Immature natural killer cell (primary cell): ENCODE measurements around the gene GALNT1. TPM values are rescaled to one million over a fixed set of nuclear protein-coding genes. Genes with fewer than 3 reads are reported as not detected.
A peak's percentile ranks its signal among the peaks of the same experiment; 100 is the strongest.

Experiments
- DNase-seq, 3 donors: peaks; one replicate each; pipeline ENCODE4 v3.0.0; 2022; ENCODE audit warnings: mixed read lengths in 1 of 3
- H3K27ac Mint-ChIP-seq, 6 donors: one replicate each; pipeline ENCODE4 v1.8.0; 2020; ENCODE audit warnings: mixed read lengths in 6 of 6, mild to moderate bottlenecking in 5 of 6, inconsistent platforms in 4 of 6, moderate library complexity in 3 of 6
- H3K27me3 Mint-ChIP-seq, 3 donors: one replicate each; pipeline ENCODE4 v1.8.0; 2020 to 2021; ENCODE audit warnings: low read depth in 3 of 3, mild to moderate bottlenecking in 3 of 3, mixed read lengths in 3 of 3, moderate library complexity in 3 of 3, inconsistent platforms in 1 of 3
- H3K36me3 Mint-ChIP-seq, 3 donors: one replicate each; pipeline ENCODE4 v1.8.0; 2020; ENCODE audit warnings: mixed read lengths in 3 of 3, inconsistent platforms in 2 of 3, mild to moderate bottlenecking in 2 of 3
- H3K4me1 Mint-ChIP-seq, 2 donors: one replicate each; pipeline ENCODE4 v1.8.0; 2020; ENCODE audit warnings: inconsistent platforms in 2 of 2, mild to moderate bottlenecking in 2 of 2, mixed read lengths in 2 of 2, moderate library complexity in 1 of 2
- H3K4me3 Mint-ChIP-seq, 5 donors: one replicate each; pipeline ENCODE4 v1.8.0; 2020; ENCODE audit warnings: mild to moderate bottlenecking in 5 of 5, mixed read lengths in 5 of 5, inconsistent platforms in 3 of 5, moderate library complexity in 3 of 5
- H3K9me3 Mint-ChIP-seq, 6 donors: one replicate each; pipeline ENCODE4 v1.8.0; 2020; ENCODE audit warnings: mild to moderate bottlenecking in 6 of 6, mixed read lengths in 6 of 6, inconsistent platforms in 4 of 6, moderate library complexity in 3 of 6
- polyA plus RNA-seq, 3 donors: library from polyadenylated mRNA; unstranded; fragments of 300-500 nt; fragmentation: Illumina TruSeq; gene quantifications; one replicate each; pipeline ENCODE4 v1.2.3, GENCODE V29; 2021

GALNT1 gene
- polyA plus RNA-seq, 3 donors from 2014 or later = 28.5 to 112 (median 59.5) TPM

DNA sequence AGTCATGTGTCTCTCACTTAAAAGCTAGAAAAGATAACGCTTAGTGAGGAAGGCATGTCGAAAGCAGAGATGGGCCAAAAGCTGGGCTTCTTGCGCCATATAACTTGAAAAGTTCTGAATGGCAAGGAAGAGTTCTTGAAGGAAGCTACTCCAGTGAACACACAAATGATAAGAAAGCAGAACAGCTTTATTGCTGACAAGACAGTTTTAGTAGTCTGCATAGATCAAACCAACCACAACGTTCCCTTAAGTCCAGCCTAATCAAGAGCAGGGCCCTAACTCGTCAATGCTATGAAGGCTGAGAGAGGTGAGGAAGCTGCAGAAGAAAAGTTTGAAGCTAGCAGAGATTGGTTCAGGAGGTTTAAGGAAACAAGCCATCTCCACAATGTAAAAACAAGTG, 55.7 kb downstream of the GALNT1 start:
- Mint-ChIP-seq H3K36me3 (peaks cover 0 to 5% (median 0%) of the 10 kb centered on the region in 3 donors), H3K27me3 (no peaks in the 10 kb centered on the region), H3K27ac (no peak overlapping the region), H3K4me3 (no peak overlapping the region), H3K9me3 (no peaks in the 10 kb centered on the region), H3K4me1 (peaks cover 7 to 16% of the 10 kb centered on the region in 2 donors)
- DNase-seq = no peak

DNA sequence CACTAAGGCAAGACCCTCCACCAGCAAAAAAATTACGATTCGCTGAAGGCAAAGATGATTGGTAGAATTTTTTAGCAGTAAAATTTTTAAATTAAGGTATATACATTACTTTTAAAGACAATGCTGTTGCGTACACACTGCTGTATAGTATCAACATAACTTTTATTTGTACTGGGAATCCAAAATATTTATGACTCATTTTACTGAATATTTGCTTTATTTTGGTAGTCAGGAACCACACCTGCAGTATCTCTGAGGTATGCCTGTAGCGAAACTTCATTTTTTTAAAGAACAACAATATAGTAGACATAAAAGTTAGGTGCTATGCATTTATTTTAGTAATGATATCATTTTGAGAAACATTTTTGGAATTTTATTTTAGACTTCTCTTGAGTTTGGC, 57.8 kb downstream of the GALNT1 start:
- Mint-ChIP-seq H3K4me3 (no peak overlapping the region), H3K27me3 (peaks cover 0 to 1% (median 1%) of the 10 kb centered on the region in 3 donors), H3K27ac (no peak overlapping the region)

DNA sequence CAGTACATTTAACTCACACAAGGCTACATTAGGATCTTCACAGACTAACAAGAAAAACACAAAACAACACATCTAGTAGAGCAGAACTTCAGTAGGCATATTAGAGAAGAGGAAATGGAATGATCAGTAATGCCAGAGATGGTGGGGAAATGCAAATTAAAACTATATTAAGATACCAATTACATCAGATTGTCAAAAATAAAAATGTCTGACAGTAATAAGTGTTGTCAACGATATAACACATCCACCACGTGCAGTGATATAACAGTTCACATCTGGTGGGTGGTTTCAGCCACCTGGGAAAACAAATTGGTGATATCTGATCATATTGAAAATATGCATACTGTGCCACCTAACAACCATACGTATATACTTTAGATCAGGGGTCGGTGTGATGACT, 59.9 kb downstream of the GALNT1 start:
- peaks cover 5 to 18% of the 10 kb centered on the region in 2 donors for H3K4me1 Mint-ChIP-seq
- no peak overlapping the region for H3K27ac Mint-ChIP-seq
- no peak for DNase-seq
- no peaks in the 10 kb centered on the region for H3K9me3 Mint-ChIP-seq
- peaks cover 0 to 1% (median 1%) of the 10 kb centered on the region in 3 donors for H3K27me3 Mint-ChIP-seq
- H3K4me3 Mint-ChIP-seq = no peak overlapping the region
- H3K36me3 Mint-ChIP-seq = peaks cover 4 to 5% (median 5%) of the 10 kb centered on the region in 3 donors

More for the DNA sequence above, 57.8 kb downstream of the GALNT1 start:
- no peaks in the 10 kb centered on the region for H3K9me3 Mint-ChIP-seq
- H3K36me3 Mint-ChIP-seq = peaks cover 0 to 5% (median 4%) of the 10 kb centered on the region in 3 donors
- H3K4me1 Mint-ChIP-seq = peaks cover 3 to 12% of the 10 kb centered on the region in 2 donors
- DNase-seq = no peak

DNA sequence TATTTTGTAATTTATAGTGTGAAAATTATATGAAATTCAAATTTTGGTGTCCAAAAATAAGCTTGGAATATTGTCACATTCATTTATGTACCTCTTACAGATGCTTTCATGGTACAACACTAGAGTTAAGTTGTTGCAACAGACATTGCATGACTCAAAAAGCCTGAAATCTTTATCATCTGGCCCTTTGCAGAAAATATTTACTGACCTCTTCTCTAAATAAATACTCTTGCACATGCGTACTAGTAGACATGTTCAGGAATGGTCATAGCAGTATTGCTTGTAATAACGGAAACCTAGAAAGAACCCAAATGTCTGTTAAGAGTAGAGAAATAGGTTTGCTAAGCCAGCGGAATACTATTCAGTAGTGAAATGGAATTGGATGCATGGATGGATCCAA, 60.4 kb downstream of the GALNT1 start:
- H3K36me3 Mint-ChIP-seq = peaks cover 4 to 6% (median 5%) of the 10 kb centered on the region in 3 donors
- peaks cover 3 to 22% of the 10 kb centered on the region in 2 donors for H3K4me1 Mint-ChIP-seq
- H3K27me3 Mint-ChIP-seq = peaks cover 0 to 1% (median 1%) of the 10 kb centered on the region in 3 donors
- no peak overlapping the region for H3K4me3 Mint-ChIP-seq
- H3K27ac Mint-ChIP-seq = no peak overlapping the region
- H3K9me3 Mint-ChIP-seq = no peaks in the 10 kb centered on the region
- no peak for DNase-seq

DNA sequence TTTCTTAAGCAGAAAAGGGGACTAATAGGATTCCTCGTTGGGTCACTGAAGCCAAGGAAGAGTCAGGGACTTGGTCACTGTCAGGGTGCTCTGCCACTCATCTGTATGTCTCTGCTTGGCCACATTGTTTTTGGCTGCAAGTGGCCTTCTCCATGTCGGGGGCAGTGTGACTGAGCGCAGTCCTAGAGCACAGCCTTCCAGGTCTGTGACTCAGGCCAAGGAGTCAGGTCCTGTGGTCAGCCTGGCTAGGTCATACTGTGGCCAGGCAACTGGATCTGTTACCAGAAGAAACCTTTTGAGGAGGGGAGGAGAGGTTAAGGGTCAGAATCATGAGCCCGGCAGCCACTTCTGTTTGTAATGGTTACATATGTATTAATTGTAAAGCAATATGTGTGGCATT, 61.3 kb downstream of the GALNT1 start:
- DNase-seq = no peak
- H3K4me3 Mint-ChIP-seq = no peak overlapping the region
- no peaks in the 10 kb centered on the region for H3K9me3 Mint-ChIP-seq
- H3K27ac Mint-ChIP-seq = no peak overlapping the region
- H3K4me1 Mint-ChIP-seq = peaks cover 2 to 25% of the 10 kb centered on the region in 2 donors
- peaks cover 0 to 1% (median 1%) of the 10 kb centered on the region in 3 donors for H3K27me3 Mint-ChIP-seq
- peaks cover 4 to 5% (median 4%) of the 10 kb centered on the region in 3 donors for H3K36me3 Mint-ChIP-seq

DNA sequence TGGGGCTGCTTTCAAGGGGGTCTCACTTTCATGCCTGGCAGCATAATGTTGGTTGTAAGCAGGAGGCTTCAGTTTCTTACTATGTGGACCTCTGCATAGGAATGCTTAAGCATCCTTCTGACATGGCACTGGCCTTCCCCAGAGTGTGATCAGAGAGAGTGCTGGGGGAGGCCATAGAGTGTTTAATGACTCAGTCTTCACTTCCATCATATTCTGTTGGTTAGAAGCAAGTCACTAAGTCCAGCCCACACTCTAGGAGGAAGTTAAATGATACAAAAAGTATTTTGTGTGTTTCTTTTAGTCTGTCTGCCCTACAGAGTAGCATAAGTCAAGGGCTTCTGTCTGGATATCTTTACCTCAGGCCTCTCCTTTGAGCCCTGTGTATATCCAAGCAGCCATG, 64.9 kb downstream of the GALNT1 start:
- Mint-ChIP-seq H3K4me3 (no peak overlapping the region), H3K27me3 (peaks cover 0 to 1% (median 1%) of the 10 kb centered on the region in 3 donors), H3K27ac (no peak overlapping the region), H3K4me1 (peaks cover 2 to 36% of the 10 kb centered on the region in 2 donors), H3K9me3 (no peaks in the 10 kb centered on the region), H3K36me3 (peaks cover 4 to 5% (median 4%) of the 10 kb centered on the region in 3 donors)
- no peak for DNase-seq

DNA sequence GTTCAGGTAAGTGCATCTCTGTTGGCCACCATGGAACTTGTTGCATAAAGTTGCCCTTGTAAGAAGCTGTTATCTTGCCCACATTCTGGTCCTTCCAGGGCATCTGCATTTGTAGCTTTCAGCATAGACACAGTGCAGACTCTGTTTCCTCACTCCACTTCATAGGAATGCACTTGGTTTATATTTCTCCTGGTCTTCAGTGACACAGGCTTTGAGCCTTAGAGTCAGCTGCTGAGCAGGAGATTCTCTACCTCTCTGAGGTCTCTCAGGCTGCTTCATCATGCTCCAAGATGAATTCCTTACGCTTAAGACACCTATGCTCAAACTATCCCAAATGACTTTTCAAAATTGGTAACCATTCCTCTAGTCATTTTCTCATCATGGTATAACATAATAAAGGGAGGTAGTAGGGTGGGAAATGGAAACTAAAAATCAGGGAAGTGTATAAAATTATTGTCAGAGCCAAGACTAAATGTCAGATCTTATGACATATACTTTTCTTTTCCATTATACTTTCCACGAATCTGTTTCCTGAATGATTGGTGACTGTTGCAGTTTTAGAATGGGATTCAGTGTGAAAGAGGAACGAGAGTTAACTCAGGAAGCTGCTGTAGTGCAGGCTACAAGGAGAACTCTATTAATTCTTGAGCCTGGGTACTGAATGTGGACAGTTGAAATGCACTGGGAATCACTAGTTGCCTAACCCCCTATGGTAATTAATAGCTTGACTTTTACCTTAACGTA, 72.0 kb downstream of the GALNT1 start:
- Mint-ChIP-seq H3K27me3 (no peaks in the 10 kb centered on the region), H3K27ac (no peak overlapping the region), H3K36me3 (no peaks in the 10 kb centered on the region), H3K4me1 (peaks cover 6 to 32% of the 10 kb centered on the region in 2 donors), H3K9me3 (no peaks in the 10 kb centered on the region), H3K4me3 (no peak overlapping the region)
- DNase-seq = no peak

DNA sequence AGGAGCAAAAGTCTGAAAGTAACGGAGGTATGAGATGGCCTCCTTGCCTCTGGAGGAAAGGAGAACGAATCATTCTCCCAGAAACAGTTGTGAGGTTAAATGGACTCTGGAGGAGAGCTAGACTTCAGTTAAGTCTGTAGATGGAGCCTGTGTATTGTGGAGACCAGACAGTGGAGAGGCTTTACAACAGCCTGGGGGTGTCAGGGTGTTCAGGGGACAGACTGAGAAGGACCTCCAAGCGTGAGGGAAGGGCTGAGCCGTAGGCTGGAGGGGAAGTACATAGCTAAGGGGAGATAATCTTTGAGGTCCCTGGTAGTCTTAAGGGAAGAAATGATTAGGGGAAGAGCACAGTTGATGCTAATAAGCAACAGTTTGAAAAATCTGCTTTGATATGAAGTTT, 76.6 kb downstream of the GALNT1 start:
- H3K4me3 Mint-ChIP-seq = no peak overlapping the region
- no peak overlapping the region for H3K27ac Mint-ChIP-seq
- peaks cover 7 to 18% of the 10 kb centered on the region in 2 donors for H3K4me1 Mint-ChIP-seq
- DNase-seq = no peak
- H3K27me3 Mint-ChIP-seq = no peaks in the 10 kb centered on the region
- H3K36me3 Mint-ChIP-seq = peaks cover 0 to 5% (median 0%) of the 10 kb centered on the region in 3 donors
- H3K9me3 Mint-ChIP-seq = no peaks in the 10 kb centered on the region

DNA sequence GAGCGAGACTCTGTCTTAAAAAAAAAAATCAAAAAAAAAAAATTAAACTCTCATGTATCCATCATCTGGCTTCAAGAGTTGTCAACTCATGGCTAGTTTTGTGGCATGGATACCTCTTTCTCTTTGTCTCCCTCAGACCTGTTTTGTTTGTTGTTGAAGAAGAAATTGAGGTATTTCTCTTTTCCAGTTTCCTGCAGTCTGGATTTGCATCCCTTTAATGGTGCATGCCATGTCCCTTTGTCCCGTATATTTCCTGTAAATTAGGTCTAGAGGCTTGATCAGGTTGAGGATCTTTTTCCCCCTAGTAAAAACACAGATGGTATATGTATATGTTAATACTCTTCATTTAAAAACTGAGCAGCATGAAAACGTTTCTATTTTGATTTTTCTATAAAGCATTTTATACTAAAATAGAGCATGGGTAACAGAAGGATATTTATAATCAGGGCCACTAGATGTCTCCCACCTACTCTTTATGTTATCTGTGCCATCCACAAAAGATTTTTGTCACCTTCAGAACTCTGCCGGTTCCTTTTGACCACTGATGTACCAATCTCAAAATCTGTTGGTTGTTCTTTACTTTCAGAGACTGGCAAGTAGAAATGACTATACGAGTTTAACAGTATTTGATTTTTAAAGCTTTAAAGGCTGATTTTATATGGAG, 80.1 kb downstream of the GALNT1 start:
- peaks cover 20 to 26% (median 21%) of the 10 kb centered on the region in 3 donors for H3K36me3 Mint-ChIP-seq
- H3K4me3 Mint-ChIP-seq = no peak overlapping the region
- no peaks in the 10 kb centered on the region for H3K9me3 Mint-ChIP-seq
- H3K4me1 Mint-ChIP-seq = peaks cover 5 to 9% of the 10 kb centered on the region in 2 donors
- no peak for DNase-seq
- H3K27ac Mint-ChIP-seq = no peak overlapping the region
- H3K27me3 Mint-ChIP-seq = no peaks in the 10 kb centered on the region

DNA sequence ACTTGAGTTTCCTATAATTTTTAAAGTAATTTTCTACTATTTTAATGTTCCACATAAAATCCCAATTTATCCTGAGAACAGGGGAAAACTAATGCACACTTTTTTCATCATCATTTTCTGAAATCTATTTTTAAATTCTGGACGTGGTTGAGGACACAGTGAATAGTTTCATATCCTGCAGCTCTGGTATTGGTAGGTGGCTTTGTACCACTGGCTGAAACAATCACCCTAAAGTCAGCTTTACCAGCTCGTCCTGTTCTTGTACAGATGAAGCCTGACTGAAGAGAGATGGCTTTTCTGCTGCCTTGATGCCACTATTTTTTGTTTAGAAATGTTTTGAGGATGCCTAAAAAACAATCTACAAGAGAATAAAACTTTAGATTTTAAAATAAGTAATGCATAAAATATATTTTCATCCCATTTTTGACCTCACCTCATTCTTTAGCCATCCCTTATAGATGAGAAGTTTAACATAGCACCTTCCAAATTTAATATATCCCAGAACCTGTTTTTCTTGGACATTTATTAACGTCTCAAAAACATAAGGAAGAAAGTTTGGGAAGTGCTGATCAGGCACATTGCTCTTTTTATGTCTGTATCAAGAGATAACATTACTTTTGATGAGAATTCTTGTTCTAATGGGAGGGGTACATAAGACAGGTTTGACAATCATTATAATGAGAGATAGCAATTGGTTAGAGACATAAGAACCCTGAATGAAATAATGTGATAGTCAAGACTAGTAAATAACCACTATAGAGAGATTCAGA, 80.9 kb downstream of the GALNT1 start:
- H3K9me3 Mint-ChIP-seq = no peaks in the 10 kb centered on the region
- no peaks in the 10 kb centered on the region for H3K27me3 Mint-ChIP-seq
- DNase-seq = no peak
- no peak overlapping the region for H3K27ac Mint-ChIP-seq
- H3K4me3 Mint-ChIP-seq = no peak overlapping the region
- H3K4me1 Mint-ChIP-seq = peaks cover 5 to 9% of the 10 kb centered on the region in 2 donors
- H3K36me3 Mint-ChIP-seq = peaks cover 28 to 33% (median 29%) of the 10 kb centered on the region in 3 donors

DNA sequence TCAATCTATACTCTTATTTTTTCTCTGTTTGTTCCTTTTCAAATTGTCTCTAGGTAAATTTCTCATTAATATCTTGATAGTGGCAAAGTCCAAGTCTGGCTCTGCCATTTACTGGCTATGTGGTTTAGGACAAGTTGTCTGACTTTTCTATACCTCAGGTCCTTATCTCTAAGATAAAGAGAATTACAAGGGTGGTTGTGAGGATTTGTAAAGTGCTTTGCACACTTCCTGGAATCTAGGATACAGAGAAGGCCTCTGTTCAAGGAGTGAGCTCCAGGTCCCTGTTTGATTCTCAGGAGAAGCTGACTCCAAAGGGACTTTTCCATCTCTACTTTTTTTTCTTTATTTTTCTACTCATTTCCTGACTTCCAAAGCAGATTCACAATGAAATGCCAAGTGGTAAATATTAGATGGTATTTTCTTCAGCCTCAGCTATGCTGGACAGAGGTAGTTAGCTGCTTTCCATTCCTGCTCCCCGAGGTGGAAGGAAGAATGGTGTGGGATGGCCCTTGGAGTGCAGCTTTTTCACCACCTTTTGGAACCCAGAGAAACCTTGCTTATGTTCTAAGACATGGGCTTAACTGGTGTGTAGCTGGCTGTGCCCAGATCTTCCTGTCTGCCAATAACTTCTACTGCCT, 90.5 kb downstream of the GALNT1 start:
- H3K9me3 Mint-ChIP-seq = no peaks in the 10 kb centered on the region
- peaks cover 9 to 24% (median 17%) of the 10 kb centered on the region in 3 donors for H3K36me3 Mint-ChIP-seq
- H3K27me3 Mint-ChIP-seq = no peaks in the 10 kb centered on the region
- DNase-seq = no peak
- no peak overlapping the region for H3K4me3 Mint-ChIP-seq
- H3K4me1 Mint-ChIP-seq = peaks cover 2 to 14% of the 10 kb centered on the region in 2 donors
- H3K27ac Mint-ChIP-seq = peak overlapping the region in 1 of 6 donors; percentile 51

DNA sequence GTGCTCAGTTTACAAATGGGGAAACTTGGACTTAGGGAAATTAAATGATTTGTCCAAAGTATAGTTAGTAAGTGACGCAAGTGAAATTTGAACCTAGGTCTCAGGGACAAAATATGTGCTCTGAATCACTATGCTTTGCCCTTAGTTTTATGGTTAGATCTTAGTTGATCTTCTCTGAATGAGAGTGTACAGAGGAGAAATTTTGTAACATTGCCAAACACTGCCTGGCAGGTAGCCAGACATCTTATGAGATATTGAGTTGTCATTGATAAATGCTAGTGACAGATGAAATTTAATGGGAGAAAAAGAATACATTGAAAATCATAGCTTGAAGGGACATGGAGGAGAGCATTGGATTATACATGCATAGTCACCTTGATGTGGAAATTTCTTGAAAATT, 91.4 kb downstream of the GALNT1 start:
- Mint-ChIP-seq H3K4me1 (peaks cover 2 to 14% of the 10 kb centered on the region in 2 donors), H3K36me3 (peaks cover 1 to 15% (median 9%) of the 10 kb centered on the region in 3 donors), H3K27ac (no peak overlapping the region), H3K4me3 (no peak overlapping the region), H3K27me3 (no peaks in the 10 kb centered on the region), H3K9me3 (no peaks in the 10 kb centered on the region)
- DNase-seq = no peak

DNA sequence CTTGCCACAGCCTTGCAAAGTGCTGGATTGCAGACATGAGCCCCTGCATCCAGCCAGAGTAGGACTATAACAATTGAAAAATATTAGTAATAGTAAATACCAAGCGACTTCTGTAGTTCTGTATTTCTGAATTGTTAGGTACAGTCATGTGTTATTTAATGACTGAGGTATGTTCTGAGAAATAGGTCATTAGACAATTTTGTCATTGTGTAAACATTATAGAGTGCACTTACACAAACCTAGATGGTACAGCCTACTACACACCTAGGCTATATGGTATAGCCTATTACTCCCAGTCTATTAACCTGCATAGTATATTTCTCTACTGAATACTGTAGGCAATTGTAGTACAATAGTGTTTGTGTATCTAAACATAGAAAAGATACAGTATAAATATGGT, 92.1 kb downstream of the GALNT1 start:
- Mint-ChIP-seq H3K9me3 (no peaks in the 10 kb centered on the region), H3K4me3 (no peak overlapping the region), H3K36me3 (peaks cover 0 to 17% (median 6%) of the 10 kb centered on the region in 3 donors), H3K27ac (no peak overlapping the region), H3K4me1 (peaks cover 2 to 14% of the 10 kb centered on the region in 2 donors), H3K27me3 (no peaks in the 10 kb centered on the region)
- no peak for DNase-seq
